ENCODE measurements around the gene CERT1.

Gene CERT1

GRCh38 chr5:75466006-75466716 is 45.3 kb downstream of the CERT1 start:
- H3K4me1 ChIP-seq (ENCODE audit: control insufficient read depth, insufficient read depth, low read length, poor library complexity, severe bottlenecking): no peaks in the 10 kb centered on the region
- no peak overlapping the region for H3K27ac ChIP-seq (ENCODE audit: insufficient read depth, low read length, poor library complexity, severe bottlenecking)
- no peak overlapping the region for H3K4me3 ChIP-seq (ENCODE audit: insufficient read depth, low read depth, low read length, poor library complexity, severe bottlenecking)
- H3K27me3 ChIP-seq (replicated peaks; ENCODE audit: control insufficient read depth, insufficient read depth, low read length, poor library complexity, severe bottlenecking): no peaks in the 10 kb centered on the region
- peaks cover 3% of the 10 kb centered on the region for H3K9me3 ChIP-seq (ENCODE audit: control insufficient read depth, low read length)
- H3K36me3 ChIP-seq (ENCODE audit: control insufficient read depth, insufficient read depth, low read length): no peaks in the 10 kb centered on the region
- no peak for DNase-seq

DNA sequence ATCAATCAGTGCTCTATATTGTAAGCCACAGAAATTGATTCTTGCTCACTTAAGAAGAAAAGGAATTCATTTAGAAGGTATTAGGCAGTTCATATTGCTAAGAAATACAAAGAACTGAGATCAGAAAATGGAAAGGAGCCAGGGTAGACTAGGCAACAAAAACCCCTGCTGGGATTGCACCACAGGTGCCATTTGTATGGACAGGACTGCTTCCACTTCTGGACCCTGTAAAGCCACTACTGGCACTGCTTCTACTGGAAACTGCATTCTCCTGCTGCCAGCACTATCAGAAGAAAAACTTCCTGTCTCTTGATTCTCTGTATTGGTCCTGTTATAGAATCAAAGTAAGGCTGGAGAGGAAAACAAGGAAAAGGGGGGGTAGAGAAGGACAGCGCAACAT is 45.9 kb downstream of the CERT1 start:
- peaks cover 3% of the 10 kb centered on the region for H3K9me3 ChIP-seq (ENCODE audit: control insufficient read depth, low read length)
- H3K4me3 ChIP-seq (ENCODE audit: insufficient read depth, low read depth, low read length, poor library complexity, severe bottlenecking): no peak overlapping the region
- H3K27ac ChIP-seq (ENCODE audit: insufficient read depth, low read length, poor library complexity, severe bottlenecking): no peak overlapping the region
- no peak for DNase-seq
- no peaks in the 10 kb centered on the region for H3K27me3 ChIP-seq (replicated peaks; ENCODE audit: control insufficient read depth, insufficient read depth, low read length, poor library complexity, severe bottlenecking)
- no peaks in the 10 kb centered on the region for H3K4me1 ChIP-seq (ENCODE audit: control insufficient read depth, insufficient read depth, low read length, poor library complexity, severe bottlenecking)
- no peaks in the 10 kb centered on the region for H3K36me3 ChIP-seq (ENCODE audit: control insufficient read depth, insufficient read depth, low read length)

GRCh38 chr5:75463726-75464125 is 47.7 kb downstream of the CERT1 start:
- no peak for DNase-seq
- H3K27ac ChIP-seq (ENCODE audit: insufficient read depth, low read length, poor library complexity, severe bottlenecking): no peak overlapping the region

DNA sequence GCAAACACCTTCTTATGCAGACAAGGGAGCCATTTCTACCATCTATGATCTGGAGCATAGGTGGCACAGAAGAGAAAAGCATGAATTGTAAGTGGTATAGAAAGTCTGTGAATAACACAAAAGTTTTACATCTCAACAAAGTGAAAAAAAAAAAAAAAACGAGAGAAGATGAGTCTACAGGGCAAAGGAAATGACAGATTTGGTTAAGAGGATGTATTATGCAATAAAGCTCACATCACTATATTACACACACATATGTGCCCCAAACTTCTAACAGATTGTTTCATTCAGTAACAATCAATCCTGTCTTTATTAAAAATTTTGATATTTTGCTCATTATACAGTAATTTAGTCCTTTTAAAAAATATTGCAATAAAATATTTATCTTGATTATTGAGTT is 49.8 kb downstream of the CERT1 start:
- no peak overlapping the region for H3K4me3 ChIP-seq (ENCODE audit: insufficient read depth, low read depth, low read length, poor library complexity, severe bottlenecking)
- H3K36me3 ChIP-seq (ENCODE audit: control insufficient read depth, insufficient read depth, low read length): peaks cover 5% of the 10 kb centered on the region
- DNase-seq: no peak
- no peaks in the 10 kb centered on the region for H3K4me1 ChIP-seq (ENCODE audit: control insufficient read depth, insufficient read depth, low read length, poor library complexity, severe bottlenecking)
- no peak overlapping the region for H3K27ac ChIP-seq (ENCODE audit: insufficient read depth, low read length, poor library complexity, severe bottlenecking)
- no peaks in the 10 kb centered on the region for H3K27me3 ChIP-seq (replicated peaks; ENCODE audit: control insufficient read depth, insufficient read depth, low read length, poor library complexity, severe bottlenecking)
- no peaks in the 10 kb centered on the region for H3K9me3 ChIP-seq (ENCODE audit: control insufficient read depth, low read length)

More at GRCh38 chr5:75463726-75464125, 47.7 kb downstream of the CERT1 start:
- H3K9me3 ChIP-seq (ENCODE audit: control insufficient read depth, low read length): peaks cover 3% of the 10 kb centered on the region
- no peaks in the 10 kb centered on the region for H3K27me3 ChIP-seq (replicated peaks; ENCODE audit: control insufficient read depth, insufficient read depth, low read length, poor library complexity, severe bottlenecking)
- no peaks in the 10 kb centered on the region for H3K4me1 ChIP-seq (ENCODE audit: control insufficient read depth, insufficient read depth, low read length, poor library complexity, severe bottlenecking)
- no peak overlapping the region for H3K4me3 ChIP-seq (ENCODE audit: insufficient read depth, low read depth, low read length, poor library complexity, severe bottlenecking)
- H3K36me3 ChIP-seq (ENCODE audit: control insufficient read depth, insufficient read depth, low read length): no peaks in the 10 kb centered on the region

DNA sequence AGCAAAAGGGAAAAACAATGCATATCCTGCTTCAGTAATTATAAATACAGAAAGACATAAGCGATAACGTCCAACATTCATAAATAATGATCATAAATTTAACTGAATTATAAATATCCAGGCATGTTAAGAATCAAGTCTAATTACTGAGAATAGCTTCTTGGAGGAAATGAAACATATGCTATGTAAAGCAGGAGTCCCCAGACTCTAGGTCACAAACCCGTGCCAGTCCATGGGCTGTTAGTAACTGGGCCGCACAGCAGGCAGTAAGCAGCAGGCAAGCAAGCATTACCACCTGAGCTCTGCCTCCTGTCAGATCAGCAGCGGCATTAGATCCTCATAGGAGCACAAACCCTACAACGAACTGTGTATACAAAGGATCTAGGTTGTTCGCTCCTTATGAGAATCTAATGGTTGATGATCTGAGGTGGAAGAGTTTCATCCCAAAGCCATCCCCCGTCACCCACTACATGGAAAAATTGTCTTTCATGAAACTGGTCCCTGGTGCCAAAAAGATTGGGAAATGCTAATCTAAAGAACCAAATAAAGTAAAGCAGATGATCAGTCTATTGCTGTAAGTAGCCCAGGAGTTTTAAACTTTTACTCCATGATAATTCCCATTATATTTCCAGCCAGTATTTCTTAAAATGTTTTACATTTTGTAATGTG is 50.4 kb downstream of the CERT1 start:
- H3K27me3 ChIP-seq (replicated peaks; ENCODE audit: control insufficient read depth, insufficient read depth, low read length, poor library complexity, severe bottlenecking): no peaks in the 10 kb centered on the region
- H3K36me3 ChIP-seq (ENCODE audit: control insufficient read depth, insufficient read depth, low read length): peaks cover 5% of the 10 kb centered on the region
- H3K9me3 ChIP-seq (ENCODE audit: control insufficient read depth, low read length): no peaks in the 10 kb centered on the region
- no peaks in the 10 kb centered on the region for H3K4me1 ChIP-seq (ENCODE audit: control insufficient read depth, insufficient read depth, low read length, poor library complexity, severe bottlenecking)
- DNase-seq: no peak
- H3K4me3 ChIP-seq (ENCODE audit: insufficient read depth, low read depth, low read length, poor library complexity, severe bottlenecking): no peak overlapping the region
- H3K27ac ChIP-seq (ENCODE audit: insufficient read depth, low read length, poor library complexity, severe bottlenecking): no peak overlapping the region

- no peaks in the 10 kb centered on the region for H3K9me3 ChIP-seq (ENCODE audit: control insufficient read depth, low read length)
- H3K27ac ChIP-seq (ENCODE audit: insufficient read depth, low read length, poor library complexity, severe bottlenecking): no peak overlapping the region
- DNase-seq: no peak
- H3K27me3 ChIP-seq (replicated peaks; ENCODE audit: control insufficient read depth, insufficient read depth, low read length, poor library complexity, severe bottlenecking): no peaks in the 10 kb centered on the region
- H3K4me1 ChIP-seq (ENCODE audit: control insufficient read depth, insufficient read depth, low read length, poor library complexity, severe bottlenecking): no peaks in the 10 kb centered on the region
- H3K36me3 ChIP-seq (ENCODE audit: control insufficient read depth, insufficient read depth, low read length): peaks cover 5% of the 10 kb centered on the region
- no peak overlapping the region for H3K4me3 ChIP-seq (ENCODE audit: insufficient read depth, low read depth, low read length, poor library complexity, severe bottlenecking)
Observed at GRCh38 chr5:75460532-75460931, 50.9 kb downstream of the CERT1 start.

DNA sequence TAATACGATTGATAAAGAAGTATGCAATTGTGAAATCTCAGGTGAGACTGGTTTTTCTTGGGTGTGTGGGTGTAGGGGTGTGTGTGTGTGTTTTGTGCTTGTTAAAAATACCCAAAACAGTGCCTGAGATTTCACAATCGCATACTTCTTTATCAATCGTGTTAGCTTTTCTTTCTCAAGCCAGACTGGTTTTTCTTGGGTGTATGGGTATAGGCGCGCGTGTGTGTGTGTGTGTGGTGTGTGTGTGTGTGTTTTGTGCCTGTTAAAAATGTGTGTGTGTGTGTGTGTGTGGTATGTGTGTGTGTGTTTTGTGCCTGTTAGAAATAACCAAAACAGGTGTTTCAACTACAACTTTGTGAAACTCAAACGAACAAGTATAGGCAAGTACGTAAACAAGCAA is 53.7 kb downstream of the CERT1 start:
- H3K27me3 ChIP-seq (replicated peaks; ENCODE audit: control insufficient read depth, insufficient read depth, low read length, poor library complexity, severe bottlenecking): no peaks in the 10 kb centered on the region
- no peak for DNase-seq

GRCh38 chr5:75457161-75457560 is 54.3 kb downstream of the CERT1 start:
- H3K4me1 ChIP-seq (ENCODE audit: control insufficient read depth, insufficient read depth, low read length, poor library complexity, severe bottlenecking): no peaks in the 10 kb centered on the region
- no peaks in the 10 kb centered on the region for H3K9me3 ChIP-seq (ENCODE audit: control insufficient read depth, low read length)
- no peaks in the 10 kb centered on the region for H3K27me3 ChIP-seq (replicated peaks; ENCODE audit: control insufficient read depth, insufficient read depth, low read length, poor library complexity, severe bottlenecking)
- no peak overlapping the region for H3K27ac ChIP-seq (ENCODE audit: insufficient read depth, low read length, poor library complexity, severe bottlenecking)
- DNase-seq: no peak
- H3K4me3 ChIP-seq (ENCODE audit: insufficient read depth, low read depth, low read length, poor library complexity, severe bottlenecking): no peak overlapping the region
- H3K36me3 ChIP-seq (ENCODE audit: control insufficient read depth, insufficient read depth, low read length): peaks cover 10% of the 10 kb centered on the region

More for the DNA sequence above, 53.7 kb downstream of the CERT1 start:
- Histone ChIP-seq H3K27ac (ENCODE audit: insufficient read depth, low read length, poor library complexity, severe bottlenecking) (no peak overlapping the region), H3K4me3 (ENCODE audit: insufficient read depth, low read depth, low read length, poor library complexity, severe bottlenecking) (no peak overlapping the region), H3K36me3 (ENCODE audit: control insufficient read depth, insufficient read depth, low read length) (peaks cover 10% of the 10 kb centered on the region), H3K9me3 (ENCODE audit: control insufficient read depth, low read length) (no peaks in the 10 kb centered on the region), H3K4me1 (ENCODE audit: control insufficient read depth, insufficient read depth, low read length, poor library complexity, severe bottlenecking) (no peaks in the 10 kb centered on the region)

DNA sequence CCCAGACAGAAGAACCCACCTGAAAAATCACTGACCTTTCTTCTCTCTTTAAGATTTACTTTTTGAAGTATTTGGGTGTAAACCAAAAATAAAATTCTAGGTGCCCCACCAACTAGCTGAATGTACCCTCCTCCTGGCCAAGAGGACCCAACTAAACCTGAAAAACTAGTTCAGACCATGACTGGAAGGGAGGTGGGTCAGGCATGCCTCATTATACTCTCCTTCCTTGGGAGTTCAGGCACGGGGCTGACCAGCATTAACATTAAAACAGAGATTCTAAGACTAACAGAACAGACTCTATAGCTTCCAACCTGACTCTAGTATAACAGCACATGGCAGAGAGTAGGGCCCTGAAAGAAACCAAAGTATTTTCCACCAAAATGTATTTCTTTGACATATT is 61.4 kb downstream of the CERT1 start:
- H3K27ac ChIP-seq (ENCODE audit: insufficient read depth, low read length, poor library complexity, severe bottlenecking): no peak overlapping the region
- H3K27me3 ChIP-seq (replicated peaks; ENCODE audit: control insufficient read depth, insufficient read depth, low read length, poor library complexity, severe bottlenecking): no peaks in the 10 kb centered on the region
- peaks cover 13% of the 10 kb centered on the region for H3K36me3 ChIP-seq (ENCODE audit: control insufficient read depth, insufficient read depth, low read length)
- peaks cover 5% of the 10 kb centered on the region for H3K9me3 ChIP-seq (ENCODE audit: control insufficient read depth, low read length)
- H3K4me1 ChIP-seq (ENCODE audit: control insufficient read depth, insufficient read depth, low read length, poor library complexity, severe bottlenecking): no peaks in the 10 kb centered on the region
- H3K4me3 ChIP-seq (ENCODE audit: insufficient read depth, low read depth, low read length, poor library complexity, severe bottlenecking): no peak overlapping the region
- DNase-seq: no peak

DNA sequence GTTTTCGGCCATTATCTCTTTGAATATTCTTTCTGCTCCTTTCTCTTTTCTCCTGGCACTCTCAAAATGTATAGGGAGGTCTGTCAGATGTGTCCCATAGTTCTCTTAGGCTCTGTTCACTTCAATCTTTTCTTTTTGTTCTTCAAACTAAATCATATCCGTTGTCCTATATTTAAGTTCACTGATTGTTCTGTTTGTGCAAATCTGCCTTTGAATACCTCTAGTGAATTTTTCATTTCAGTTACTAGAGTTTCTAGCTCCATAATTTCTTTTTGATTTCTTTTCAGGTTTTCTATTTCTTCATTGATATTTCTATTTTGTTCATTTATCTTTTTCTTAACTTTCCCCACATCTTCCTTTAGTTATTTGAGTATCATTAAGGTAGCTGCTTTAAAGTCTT is 65.4 kb downstream of the CERT1 start:
- DNase-seq: no peak
- Histone ChIP-seq H3K9me3 (ENCODE audit: control insufficient read depth, low read length) (peaks cover 5% of the 10 kb centered on the region), H3K4me3 (ENCODE audit: insufficient read depth, low read depth, low read length, poor library complexity, severe bottlenecking) (no peak overlapping the region), H3K27me3 (replicated peaks; ENCODE audit: control insufficient read depth, insufficient read depth, low read length, poor library complexity, severe bottlenecking) (no peaks in the 10 kb centered on the region), H3K4me1 (ENCODE audit: control insufficient read depth, insufficient read depth, low read length, poor library complexity, severe bottlenecking) (no peaks in the 10 kb centered on the region), H3K27ac (ENCODE audit: insufficient read depth, low read length, poor library complexity, severe bottlenecking) (no peak overlapping the region), H3K36me3 (ENCODE audit: control insufficient read depth, insufficient read depth, low read length) (peaks cover 9% of the 10 kb centered on the region)

Measured in effector memory CD4-positive, alpha-beta T cell (primary cell).